SK-N-SH (cell line): Measurements from ENCODE around the gene TINAG. TPM values are rescaled to one million over a fixed set of nuclear protein-coding genes. Genes with fewer than 3 reads are reported as not detected.
A peak's percentile ranks its signal among the peaks of the same experiment; 100 is the strongest.

Experiments used
- CTCF ChIA-PET: fragments of 300-600, 350-600 bp; formaldehyde crosslinking; extraction: SDS; loops from one replicate; lab custom pipeline; 2021; lab: Yijun Ruan, JAX
- POLR2A ChIA-PET: fragments of 350-600 bp; sonication (Branson Sonifier 250); formaldehyde crosslinking; extraction: SDS; loops from one replicate; lab custom pipeline; 2020; ENCODE audit warnings: antibody characterized with exemption, inconsistent platforms; lab: Yijun Ruan, JAX
- DNase-seq: peaks from one replicate; pipeline ENCODE4 v3.0.0; 2012
- H2AFZ ChIP-seq: fragments of 200-600 bp; sonication (generic); 2 replicates; pipeline ENCODE4 v1.8.1; 2016; ENCODE audit warnings: antibody characterized with exemption, mild to moderate bottlenecking, low read depth
- H3F3A ChIP-seq: fragments of 200-600 bp; sonication (generic); replicated peaks from 2 replicates; pipeline ENCODE3; 2016; ENCODE audit warnings: antibody characterized with exemption, mild to moderate bottlenecking; ENCODE audit not compliant: insufficient read depth
- H3K27ac ChIP-seq, 2 experiments: fragments of 200-500 bp in 1 of 2; fragments of 200-600 bp in 1 of 2; sonication (Bioruptor generic) in 1 of 2; sonication (generic), shearing (Covaris generic) in 1 of 2; 2 replicates each; pipeline versions ENCODE4 v1.5.1 to v1.6.1; 2014 to 2016; ENCODE audit warnings: low read depth in 2 of 2, inconsistent platforms in 1 of 2, low read length in 1 of 2, mild to moderate bottlenecking in 1 of 2, mixed read lengths in 1 of 2
- H3K27me3 ChIP-seq: fragments of 200-600 bp; sonication (generic), shearing (Covaris generic); 2 replicates; pipeline ENCODE4 v1.6.1; 2016; ENCODE audit warnings: mixed run types; ENCODE audit not compliant: insufficient read depth
- H3K36me3 ChIP-seq, 2 experiments: fragments of 200-500 bp in 1 of 2; fragments of 200-600 bp in 1 of 2; sonication (Bioruptor generic) in 1 of 2; sonication (generic) in 1 of 2; replicated peaks in 1 of 2; 2 replicates each; pipeline versions ENCODE3 to v1.5.1; 2014 to 2016; ENCODE audit warnings: low read length in 1 of 2, mild to moderate bottlenecking in 1 of 2; ENCODE audit not compliant: insufficient read depth in 2 of 2, control insufficient read depth in 1 of 2
- H3K4me1 ChIP-seq, 2 experiments: fragments of 200-500 bp in 1 of 2; fragments of 200-600 bp in 1 of 2; sonication (Bioruptor generic) in 1 of 2; sonication (generic), shearing (Covaris generic) in 1 of 2; 2 replicates each; pipeline versions ENCODE4 v1.5.1 to v1.6.1; 2014 to 2016; ENCODE audit warnings: low read depth in 1 of 2, low read length in 1 of 2, mixed run types in 1 of 2; ENCODE audit not compliant: insufficient read depth in 2 of 2, control insufficient read depth in 1 of 2
- H3K4me2 ChIP-seq: fragments of 200-600 bp; sonication (generic), shearing (Covaris generic); 2 replicates; pipeline ENCODE4 v1.6.1; 2017; ENCODE audit warnings: mixed run types
- H3K4me3 ChIP-seq, 2 experiments: fragments of 200-500 bp in 1 of 2; fragments of 200-600 bp in 1 of 2; sonication (Bioruptor generic) in 1 of 2; sonication (generic), shearing (Covaris generic) in 1 of 2; 2 replicates each; pipeline versions ENCODE4 v1.5.1 to v1.8.1; 2014 to 2016; ENCODE audit warnings: low read depth in 2 of 2, inconsistent platforms in 1 of 2, low read length in 1 of 2, mild to moderate bottlenecking in 1 of 2, mixed read lengths in 1 of 2, moderate library complexity in 1 of 2
- H3K79me2 ChIP-seq: fragments of 200-600 bp; sonication (generic); 2 replicates; pipeline ENCODE4 v1.8.1; 2017; ENCODE audit warnings: mild to moderate bottlenecking; ENCODE audit not compliant: insufficient read depth
- H3K9ac ChIP-seq: fragments of 200-600 bp; sonication (generic); 2 replicates; pipeline ENCODE4 v1.6.1; 2017; ENCODE audit warnings: mixed run types
- H3K9me2 ChIP-seq: fragments of 200-600 bp; sonication (generic); 2 replicates; pipeline ENCODE4 v1.6.1; 2017; ENCODE audit warnings: mixed run types
- H3K9me3 ChIP-seq: fragments of 200-600 bp; sonication (generic); 2 replicates; pipeline ENCODE4 v1.6.1; 2017; ENCODE audit warnings: mixed run types, mild to moderate bottlenecking, moderate library complexity
- H4K20me1 ChIP-seq: fragments of 200-600 bp; sonication (generic); 2 replicates; pipeline ENCODE4 v1.6.1; 2017; ENCODE audit warnings: mild to moderate bottlenecking, mixed run types; ENCODE audit not compliant: insufficient read depth
- EP300 ChIP-seq, 2 experiments: IDR thresholded peaks; 2 replicates each; pipeline versions ENCODE4 v1.4.0 to v1.6.1; 2012; ENCODE audit warnings: borderline replicate concordance in 1 of 2, low read depth in 1 of 2, low read length in 1 of 2
- FOXJ3 ChIP-seq: sonication (generic); formaldehyde crosslinking; IDR thresholded peaks from 2 replicates; pipeline ENCODE4 v1.5.1; 2020; ENCODE audit warnings: mild to moderate bottlenecking, missing genetic modification reagents
- MEF2A ChIP-seq: IDR thresholded peaks from 2 replicates; pipeline ENCODE4 v1.4.0; 2012; ENCODE audit warnings: low read depth, borderline replicate concordance
- NFIC ChIP-seq: IDR thresholded peaks from 2 replicates; pipeline ENCODE4 v1.4.0; 2012; ENCODE audit warnings: borderline replicate concordance
- NRF1 ChIP-seq: IDR thresholded peaks from 2 replicates; pipeline ENCODE4 v1.6.1; 2012; ENCODE audit warnings: low read depth, mild to moderate bottlenecking, low read length
- POLR2AphosphoS5 ChIP-seq: IDR thresholded peaks from 2 replicates; pipeline ENCODE4 v1.6.1; 2012; ENCODE audit warnings: low read depth, low read length
- RAD21 ChIP-seq: IDR thresholded peaks from 2 replicates; pipeline ENCODE4 v1.6.1; 2012; ENCODE audit warnings: mild to moderate bottlenecking, low read length
- RCOR1 ChIP-seq: fragments of 150-350 bp; IDR thresholded peaks from 2 replicates; pipeline ENCODE4 v1.6.1; 2017; ENCODE audit warnings: antibody characterized with exemption, low read length
- RFX5 ChIP-seq: IDR thresholded peaks from 2 replicates; pipeline ENCODE4 v1.6.1; 2012; ENCODE audit warnings: mild to moderate bottlenecking, improper control_type of control experiment, low read length
- RXRA ChIP-seq: IDR thresholded peaks from 2 replicates; pipeline ENCODE4 v1.4.0; 2012; ENCODE audit warnings: low read depth, mild to moderate bottlenecking, borderline replicate concordance
- TAF1 ChIP-seq: IDR thresholded peaks from 2 replicates; pipeline ENCODE4 v1.6.1; 2012; ENCODE audit warnings: low read depth, mild to moderate bottlenecking, low read length, moderate library complexity, borderline replicate concordance
- WGBS: methylation state at CpG from one replicate; pipeline ENCODE4 v1.1.6; 2017; ENCODE audit warnings: low lambda C conversion rate; 5-methylcytosine and 5-hydroxymethylcytosine counted together
- polyA plus RNA-seq, 3 experiments: library from polyadenylated mRNA; depleted of rRNA; stranded (reverse); fragments of >200 nt; gene quantifications; 2 replicates each; pipeline ENCODE4 v1.2.3, GENCODE V29; 2012
- TF ChIP-seq, protein P1 (sequence below): IDR thresholded peaks from 2 replicates; pipeline ENCODE4 v1.4.0; 2012; ENCODE audit warnings: low read depth, borderline replicate concordance
- TF ChIP-seq, protein P2 (sequence below): IDR thresholded peaks from 2 replicates; pipeline ENCODE4; 2012

The TINAG gene, protein sequence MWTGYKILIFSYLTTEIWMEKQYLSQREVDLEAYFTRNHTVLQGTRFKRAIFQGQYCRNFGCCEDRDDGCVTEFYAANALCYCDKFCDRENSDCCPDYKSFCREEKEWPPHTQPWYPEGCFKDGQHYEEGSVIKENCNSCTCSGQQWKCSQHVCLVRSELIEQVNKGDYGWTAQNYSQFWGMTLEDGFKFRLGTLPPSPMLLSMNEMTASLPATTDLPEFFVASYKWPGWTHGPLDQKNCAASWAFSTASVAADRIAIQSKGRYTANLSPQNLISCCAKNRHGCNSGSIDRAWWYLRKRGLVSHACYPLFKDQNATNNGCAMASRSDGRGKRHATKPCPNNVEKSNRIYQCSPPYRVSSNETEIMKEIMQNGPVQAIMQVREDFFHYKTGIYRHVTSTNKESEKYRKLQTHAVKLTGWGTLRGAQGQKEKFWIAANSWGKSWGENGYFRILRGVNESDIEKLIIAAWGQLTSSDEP
- polyA plus RNA-seq (2012; rRNA removed) = 0.13 and 0.29 TPM in 2 replicates
- polyA plus RNA-seq (2012; cell fraction: cytosol; rRNA removed) = 0.24 and 0.51 TPM in 2 replicates
- polyA plus RNA-seq (2012; cell fraction: nucleus; rRNA removed) = 0.14 and 0.25 TPM in 2 replicates

DNA sequence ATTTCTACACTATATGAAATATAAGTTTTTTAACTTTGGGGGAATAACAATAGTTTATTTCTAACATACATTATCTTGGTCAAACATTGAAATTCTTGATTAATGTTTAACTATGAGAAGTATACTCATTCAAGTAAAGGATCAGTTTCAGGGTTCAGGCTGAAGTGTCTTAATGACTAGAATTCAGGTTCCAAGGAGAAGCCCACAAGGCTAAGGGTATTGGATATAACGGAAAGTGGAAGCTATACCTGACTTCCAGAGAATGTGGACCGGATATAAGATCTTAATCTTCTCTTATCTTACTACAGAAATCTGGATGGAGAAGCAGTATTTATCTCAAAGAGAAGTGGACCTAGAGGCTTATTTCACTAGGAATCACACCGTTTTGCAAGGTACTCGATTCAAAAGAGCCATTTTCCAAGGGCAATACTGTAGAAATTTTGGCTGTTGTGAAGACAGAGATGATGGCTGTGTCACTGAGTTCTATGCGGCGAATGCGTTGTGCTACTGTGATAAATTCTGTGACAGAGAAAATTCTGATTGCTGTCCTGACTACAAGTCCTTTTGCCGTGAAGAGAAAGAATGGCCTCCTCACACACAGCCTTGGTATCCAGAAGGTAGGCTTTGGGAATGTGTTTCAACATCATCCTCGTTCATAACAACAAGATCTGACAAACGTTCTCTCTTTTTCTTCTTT is at the start of gene TINAG:
Gene TINAG (plus strand): TSS at position 153 of the 697 bp plus-strand sequence. CDS start 110 bp downstream, at position 263.
- ChIA-PET CTCF (no interaction called here), POLR2A (no interaction called here)
- Histone ChIP-seq H3K4me3 (no peak within 1 kb of the TSS), H3K9me3 (no peaks in the 10 kb centered on the region), H3K9me2 (no peaks in the 10 kb centered on the region), H2AFZ (peak within 1 kb of the TSS; percentile 71), H4K20me1 (no peaks in the 10 kb centered on the region), H3K4me1 (no peaks in the 10 kb centered on the region), H3F3A (no peaks in the 10 kb centered on the region), H3K79me2 (no peaks in the 10 kb centered on the region), H3K4me2 (no peak within 1 kb of the TSS), H3K27ac (no peak within 1 kb of the TSS), H3K27me3 (no peaks in the 10 kb centered on the region), H3K9ac (no peak within 1 kb of the TSS), H3K36me3 (no peaks in the 10 kb centered on the region)
- no peak for DNase-seq
- TF ChIP-seq MEF2A (no peak), NRF1 (no peak), NFIC (no peak), EP300 (IDR thresholded peaks at IDR 0.05; ENCODE audit: borderline replicate concordance in 1 of 2, low read depth in 1 of 2, low read length in 1 of 2) (no peak), RCOR1 (no peak), RAD21 (no peak), RFX5 (no peak), TAF1 (no peak), POLR2AphosphoS5 (no peak), FOXJ3 (CRISPR knock-in tag) (no peak), RXRA (no peak)
- TF ChIP-seq, protein P1, sequence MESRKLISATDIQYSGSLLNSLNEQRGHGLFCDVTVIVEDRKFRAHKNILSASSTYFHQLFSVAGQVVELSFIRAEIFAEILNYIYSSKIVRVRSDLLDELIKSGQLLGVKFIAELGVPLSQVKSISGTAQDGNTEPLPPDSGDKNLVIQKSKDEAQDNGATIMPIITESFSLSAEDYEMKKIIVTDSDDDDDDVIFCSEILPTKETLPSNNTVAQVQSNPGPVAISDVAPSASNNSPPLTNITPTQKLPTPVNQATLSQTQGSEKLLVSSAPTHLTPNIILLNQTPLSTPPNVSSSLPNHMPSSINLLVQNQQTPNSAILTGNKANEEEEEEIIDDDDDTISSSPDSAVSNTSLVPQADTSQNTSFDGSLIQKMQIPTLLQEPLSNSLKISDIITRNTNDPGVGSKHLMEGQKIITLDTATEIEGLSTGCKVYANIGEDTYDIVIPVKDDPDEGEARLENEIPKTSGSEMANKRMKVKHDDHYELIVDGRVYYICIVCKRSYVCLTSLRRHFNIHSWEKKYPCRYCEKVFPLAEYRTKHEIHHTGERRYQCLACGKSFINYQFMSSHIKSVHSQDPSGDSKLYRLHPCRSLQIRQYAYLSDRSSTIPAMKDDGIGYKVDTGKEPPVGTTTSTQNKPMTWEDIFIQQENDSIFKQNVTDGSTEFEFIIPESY = no peak
- TF ChIP-seq, protein P2, sequence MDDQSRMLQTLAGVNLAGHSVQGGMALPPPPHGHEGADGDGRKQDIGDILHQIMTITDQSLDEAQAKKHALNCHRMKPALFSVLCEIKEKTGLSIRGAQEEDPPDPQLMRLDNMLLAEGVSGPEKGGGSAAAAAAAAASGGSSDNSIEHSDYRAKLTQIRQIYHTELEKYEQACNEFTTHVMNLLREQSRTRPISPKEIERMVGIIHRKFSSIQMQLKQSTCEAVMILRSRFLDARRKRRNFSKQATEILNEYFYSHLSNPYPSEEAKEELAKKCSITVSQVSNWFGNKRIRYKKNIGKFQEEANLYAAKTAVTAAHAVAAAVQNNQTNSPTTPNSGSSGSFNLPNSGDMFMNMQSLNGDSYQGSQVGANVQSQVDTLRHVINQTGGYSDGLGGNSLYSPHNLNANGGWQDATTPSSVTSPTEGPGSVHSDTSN = no peak
- WGBS = 34% methylated on average over 10 of the region's 10 CpGs
